Measurements from ENCODE around the gene NISCH.

DNA sequence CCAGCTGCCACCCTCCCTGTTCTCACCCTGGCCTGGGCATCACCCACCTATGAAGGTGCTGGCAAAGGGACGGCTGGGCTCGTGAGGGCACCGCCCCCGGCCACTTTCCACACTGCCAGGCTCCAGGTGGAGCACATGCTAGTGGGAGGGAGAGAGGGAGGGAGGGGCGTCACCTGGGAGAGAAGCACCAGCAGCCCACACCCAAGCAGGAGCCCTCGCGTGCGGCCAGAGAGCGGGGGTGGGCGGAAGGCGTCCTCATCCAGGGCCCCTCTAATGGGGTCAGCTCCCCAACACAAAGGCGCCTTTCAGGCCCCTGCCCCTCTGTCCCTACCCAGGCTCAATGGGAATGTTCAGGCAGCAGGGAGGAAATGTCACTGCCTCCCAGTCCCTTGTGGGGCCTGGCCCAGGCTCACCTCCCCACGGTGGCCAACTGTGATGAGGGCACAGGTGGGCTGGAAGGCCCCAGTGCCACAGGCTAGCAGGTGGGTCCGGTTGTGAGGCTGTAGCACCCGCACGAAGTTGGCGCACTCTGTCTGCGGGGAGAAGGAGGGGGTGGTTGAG, 13.6 kb upstream of the NISCH start:
- TF ChIP-seq EGR1 (IDR thresholded peaks at IDR 0.05; ENCODE audit: low read depth) (no peak), EZH2phosphoT487 (IDR thresholded peaks at IDR 0.05; ENCODE audit: borderline replicate concordance) (no peak)

All from HCT116 (cell line).